ENCODE measurements around the gene NSD1.

Gene NSD1

GRCh38 chr5:177310332-177310731 is 176.8 kb downstream of the NSD1 start:
- DNase-seq: no peak

- DNase-seq: no peak
Observed at GRCh38 chr5:177310757-177311391, 177.3 kb downstream of the NSD1 start.

- DNase-seq: no peak
Observed at GRCh38 chr5:177311392-177311722, 177.8 kb downstream of the NSD1 start.

- peak; percentile 97 for DNase-seq
Observed at GRCh38 chr5:177311723-177312648, 178.4 kb downstream of the NSD1 start, which contains the start of gene MXD3. MXD3 (minus strand) TSS chr5:177311898; CDS start chr5:177311830, 68 bp downstream.

GRCh38 chr5:177312649-177313181 is 179.1 kb downstream of the NSD1 start:
- no peak for DNase-seq

GRCh38 chr5:177313561-177314259 is 180.1 kb downstream of the NSD1 start:
- DNase-seq: no peak

GRCh38 chr5:177314376-177315342 is 181.1 kb downstream of the NSD1 start:
- DNase-seq: no peak

GRCh38 chr5:177315411-177315810 is 181.8 kb downstream of the NSD1 start:
- no peak for DNase-seq

GRCh38 chr5:177316005-177316404 is 182.4 kb downstream of the NSD1 start:
- no peak for DNase-seq

- peak; percentile 81 for DNase-seq
Observed at GRCh38 chr5:177317959-177318377, 184.4 kb downstream of the NSD1 start.

GRCh38 chr5:177319913-177320588 is 186.5 kb downstream of the NSD1 start:
- DNase-seq: no peak

GRCh38 chr5:177320879-177321278 is 187.3 kb downstream of the NSD1 start:
- DNase-seq: no peak

GRCh38 chr5:177325868-177326381 is 192.4 kb downstream of the NSD1 start:
- no peak for DNase-seq

GRCh38 chr5:177327539-177328522 is 194.3 kb downstream of the NSD1 start:
- no peak for DNase-seq

- no peak for DNase-seq
Observed at GRCh38 chr5:177328545-177329231, 195.1 kb downstream of the NSD1 start.

- DNase-seq: no peak
Observed at GRCh38 chr5:177329883-177330282, 196.3 kb downstream of the NSD1 start.

GRCh38 chr5:177330991-177331842 is 197.6 kb downstream of the NSD1 start:
- no peak for DNase-seq

All from stimulated activated CD4-positive, alpha-beta T cell treated with anti-CD3 and anti-CD28 coated beads, Interleukin-4, amount 100 ng/mL, for 24 hours (primary cell).